Prostate gland (tissue), 2 donors: ENCODE results near the gene RPS6KC1.

Experiments used
- CTCF ChIP-seq, 4 experiments: fragments of 200-600 bp in 2 of 4; fragments of 450-650 bp in 2 of 4; sonication (generic) in 2 of 4; IDR thresholded peaks; 1 replicate in 3 of 4; 2 replicates in 1 of 4; pipeline ENCODE4 v1.5.1; 2016 to 2019; ENCODE audit warnings: antibody characterized with exemption in 4 of 4, mild to moderate bottlenecking in 2 of 4, moderate library complexity in 2 of 4
- POLR2A ChIP-seq: fragments of 450-650 bp; IDR thresholded peaks from one replicate; pipeline ENCODE4 v1.6.1; 2016; ENCODE audit warnings: antibody characterized with exemption, mild to moderate bottlenecking
- POLR2AphosphoS5 ChIP-seq: sonication (generic); formaldehyde crosslinking; IDR thresholded peaks from one replicate; pipeline ENCODE4 v1.6.1; 2017; ENCODE audit warnings: antibody characterized with exemption

- TF ChIP-seq CTCF (IDR thresholded peaks at IDR 0.05) (no peak), POLR2AphosphoS5 (no peak), POLR2A (no peak)
Measured at GRCh38 chr1:213123087-213123486, 72.0 kb downstream of the RPS6KC1 start.
